HT-29 (cell line): ENCODE data around the gene ZSWIM7. TPM values are rescaled to one million over a fixed set of nuclear protein-coding genes. Genes with fewer than 3 reads are reported as not detected.

Source experiments
- DNase-seq: peaks from one replicate; pipeline ENCODE4 v3.0.0-alpha.2; 2015; ENCODE audit warnings: low spot score
- total RNA-seq: library from RNA; depleted of rRNA; stranded (reverse); fragments of >200 nt; shearing (Covaris generic); gene quantifications from 2 replicates; pipeline ENCODE4 v1.2.3, GENCODE V29; 2014; rRNA removed

ZSWIM7 gene
- total RNA-seq, 1 experiment from 2014 or later: 20.3 TPM

DNA sequence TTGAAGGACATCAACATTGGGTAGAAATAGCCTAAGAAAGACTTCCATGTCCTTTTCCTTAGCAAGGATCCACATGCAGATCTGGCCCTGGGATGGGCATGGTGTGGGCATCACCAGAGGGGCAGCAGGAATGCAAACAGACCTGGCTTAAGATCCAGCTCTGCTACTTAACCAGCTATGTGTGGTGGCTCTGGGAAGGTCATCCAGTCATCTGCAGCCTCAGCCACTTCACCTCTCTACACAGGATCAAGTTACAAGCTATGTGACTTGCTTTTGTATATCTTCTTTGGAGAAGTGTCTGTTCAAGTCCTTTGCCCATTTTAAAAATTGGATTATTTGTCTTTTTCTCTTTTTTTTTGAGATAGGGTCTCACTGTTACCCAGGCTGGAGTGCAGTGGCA is 68.1 kb downstream of the ZSWIM7 start:
- DNase-seq: no peak

DNA sequence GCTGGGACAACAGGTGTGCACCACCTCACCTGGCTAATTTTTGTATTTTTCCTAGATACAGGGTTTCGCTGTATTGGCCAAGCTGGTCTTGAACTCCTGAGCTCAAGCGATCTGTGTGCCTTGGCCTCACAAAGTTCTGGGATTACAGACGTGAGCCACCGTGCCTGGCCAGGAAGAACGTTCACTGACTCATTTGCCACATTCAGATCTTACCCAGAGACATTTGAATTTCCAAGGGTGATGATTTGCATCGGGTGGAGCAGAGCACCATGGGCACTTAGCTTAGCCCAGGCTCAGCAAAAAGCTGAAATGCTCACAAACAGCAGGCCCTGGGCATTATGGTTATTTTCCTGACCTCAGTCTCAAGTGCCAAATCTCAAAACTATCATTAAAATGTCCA is 69.1 kb downstream of the ZSWIM7 start:
- DNase-seq: no peak

- no peak for DNase-seq
Measured at GRCh38 chr17:15929941-15930340, 69.6 kb downstream of the ZSWIM7 start.

DNA sequence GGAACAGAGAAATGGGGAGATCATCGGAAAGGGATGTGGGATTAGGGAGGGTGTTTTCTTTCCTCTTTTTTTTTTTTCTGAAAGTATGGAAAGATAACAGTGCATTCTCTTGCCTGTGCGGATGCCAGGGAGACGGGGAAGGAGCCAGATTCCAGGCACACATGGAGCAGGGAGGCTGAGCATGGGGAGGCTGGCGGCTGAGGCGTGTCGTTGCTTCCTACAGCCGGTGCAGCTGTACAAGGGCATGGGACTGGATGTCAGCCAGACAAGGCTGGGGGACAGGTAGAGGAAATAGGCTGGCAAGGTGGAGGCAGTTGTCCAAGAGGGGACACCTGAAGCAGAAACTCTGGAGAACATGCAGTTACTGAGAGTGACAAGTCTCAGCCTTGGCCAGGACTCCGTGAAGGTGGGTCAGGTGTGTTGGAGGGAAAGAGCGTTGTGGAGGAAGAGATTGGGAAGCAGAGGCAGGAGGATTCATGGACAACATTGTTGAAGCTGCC is 71.2 kb downstream of the ZSWIM7 start:
- DNase-seq: no peak

Other genes starting within 250 kb of the ZSWIM7 start
- 5.3 and 8.2 TPM in 2 replicates for gene ADORA2B, start 54.6 kb downstream of the ZSWIM7 start, total RNA-seq
- gene TTC19, start 120 bp upstream of the ZSWIM7 start, total RNA-seq: 45.8 and 52.5 TPM in 2 replicates
- gene NCOR1, start 215.8 kb upstream of the ZSWIM7 start, total RNA-seq: 67.7 and 72.4 TPM in 2 replicates
- gene PIGL, start 217.5 kb upstream of the ZSWIM7 start, total RNA-seq: 17.0 and 20.9 TPM in 2 replicates